ENCODE results near the gene STAT2.
"Not testable (repeated sequence)": the region's sequence is repeated elsewhere in the genome, so short reads cannot be mapped to it uniquely, and the experiment has no call there.

The STAT2 gene

GRCh38 chr12:56359851-56360767 is at the start of gene STAT2:
Gene STAT2, minus strand, starts transcription at chr12:56360107. Its CDS starts 3,536 bp downstream, at chr12:56356571.
- DNase-seq: peak; percentile 100

GRCh38 chr12:56408799-56409417 is 49.0 kb upstream of the STAT2 start:
- no peak for DNase-seq

GRCh38 chr12:56404227-56404626 is 44.3 kb upstream of the STAT2 start:
- not testable (repeated sequence) for DNase-seq

- DNase-seq: not testable (repeated sequence)
These were observed 41.7 kb upstream of the STAT2 start for GRCh38 chr12:56401612-56402011.

GRCh38 chr12:56401125-56401524 is 41.2 kb upstream of the STAT2 start:
- not testable (repeated sequence) for DNase-seq

- not testable (repeated sequence) for DNase-seq
These were observed 39.6 kb upstream of the STAT2 start for GRCh38 chr12:56399466-56399865.

- no peak for DNase-seq
These were observed 38.4 kb upstream of the STAT2 start for GRCh38 chr12:56398324-56398723.

- DNase-seq: no peak
These were observed 32.4 kb upstream of the STAT2 start for GRCh38 chr12:56392331-56392730.

GRCh38 chr12:56391721-56392120 is 31.8 kb upstream of the STAT2 start:
- DNase-seq: no peak

GRCh38 chr12:56389412-56389811 is 29.5 kb upstream of the STAT2 start:
- DNase-seq: no peak

- no peak for DNase-seq
These were observed 27.3 kb upstream of the STAT2 start for GRCh38 chr12:56387152-56387736.

- no peak for DNase-seq
These were observed 26.0 kb upstream of the STAT2 start for GRCh38 chr12:56385873-56386272.

GRCh38 chr12:56382611-56383010 is 22.7 kb upstream of the STAT2 start:
- no peak for DNase-seq

GRCh38 chr12:56377989-56378316 is 18.0 kb upstream of the STAT2 start:
- DNase-seq: no peak

- DNase-seq: no peak
These were observed 17.5 kb upstream of the STAT2 start for GRCh38 chr12:56377310-56377988.

GRCh38 chr12:56375598-56376434 is 15.9 kb upstream of the STAT2 start:
- no peak for DNase-seq

GRCh38 chr12:56374726-56375597 is 15.1 kb upstream of the STAT2 start:
- DNase-seq: no peak

- no peak for DNase-seq
These were observed 13.6 kb upstream of the STAT2 start for GRCh38 chr12:56373515-56373914.

GRCh38 chr12:56366948-56367347 is 7.0 kb upstream of the STAT2 start:
- DNase-seq: no peak

- no peak for DNase-seq
These were observed 2.5 kb upstream of the STAT2 start, which contains the start of gene APOF for GRCh38 chr12:56362130-56363059. Gene APOF, minus strand, starts transcription at chr12:56362857. Its CDS starts 112 bp downstream, at chr12:56362745.

All from NCI-H510A (cell line).